Chondrocyte (in vitro differentiated cells): ENCODE results near the gene RBM38. TPM values are rescaled to one million over a fixed set of nuclear protein-coding genes. Genes with fewer than 3 reads are reported as not detected.

Source experiments
- DNase-seq: peaks from one replicate; pipeline ENCODE4 v3.0.0; 2021; ENCODE audit warnings: mixed read lengths, low spot score
- H3K27ac Mint-ChIP-seq: one replicate; pipeline ENCODE4 v1.8.0; 2021; ENCODE audit warnings: mild to moderate bottlenecking, moderate library complexity, mixed read lengths; ENCODE audit not compliant: unreplicated experiment
- H3K27me3 Mint-ChIP-seq: 2 replicates; pipeline ENCODE4 v1.8.0; 2021; ENCODE audit warnings: low read depth, mixed read lengths
- H3K36me3 Mint-ChIP-seq: 2 replicates; pipeline ENCODE4 v1.8.0; 2021; ENCODE audit warnings: low read depth, mixed read lengths
- H3K4me1 Mint-ChIP-seq: 2 replicates; pipeline ENCODE4 v1.8.0; 2021; ENCODE audit warnings: low read depth, mild to moderate bottlenecking, mixed read lengths
- H3K4me3 Mint-ChIP-seq: one replicate; pipeline ENCODE4 v1.8.0; 2021; ENCODE audit warnings: mild to moderate bottlenecking, moderate library complexity, mixed read lengths; ENCODE audit not compliant: unreplicated experiment
- H3K9me3 Mint-ChIP-seq: 2 replicates; pipeline ENCODE4 v1.8.0; 2021; ENCODE audit warnings: low read depth, mixed read lengths
- CTCF ChIP-seq: fragments of 200-600 bp; sonication (generic); IDR thresholded peaks from 2 replicates; pipeline ENCODE4 v1.5.0; 2021; ENCODE audit warnings: antibody characterized with exemption, mild to moderate bottlenecking, moderate library complexity
- total RNA-seq: library from RNA; stranded (reverse); gene quantifications from 3 replicates; pipeline ENCODE4 v1.2.1, GENCODE V29; 2021

The RBM38 gene
- total RNA-seq, 1 donor from 2014 or later, result 11.2 TPM

DNA sequence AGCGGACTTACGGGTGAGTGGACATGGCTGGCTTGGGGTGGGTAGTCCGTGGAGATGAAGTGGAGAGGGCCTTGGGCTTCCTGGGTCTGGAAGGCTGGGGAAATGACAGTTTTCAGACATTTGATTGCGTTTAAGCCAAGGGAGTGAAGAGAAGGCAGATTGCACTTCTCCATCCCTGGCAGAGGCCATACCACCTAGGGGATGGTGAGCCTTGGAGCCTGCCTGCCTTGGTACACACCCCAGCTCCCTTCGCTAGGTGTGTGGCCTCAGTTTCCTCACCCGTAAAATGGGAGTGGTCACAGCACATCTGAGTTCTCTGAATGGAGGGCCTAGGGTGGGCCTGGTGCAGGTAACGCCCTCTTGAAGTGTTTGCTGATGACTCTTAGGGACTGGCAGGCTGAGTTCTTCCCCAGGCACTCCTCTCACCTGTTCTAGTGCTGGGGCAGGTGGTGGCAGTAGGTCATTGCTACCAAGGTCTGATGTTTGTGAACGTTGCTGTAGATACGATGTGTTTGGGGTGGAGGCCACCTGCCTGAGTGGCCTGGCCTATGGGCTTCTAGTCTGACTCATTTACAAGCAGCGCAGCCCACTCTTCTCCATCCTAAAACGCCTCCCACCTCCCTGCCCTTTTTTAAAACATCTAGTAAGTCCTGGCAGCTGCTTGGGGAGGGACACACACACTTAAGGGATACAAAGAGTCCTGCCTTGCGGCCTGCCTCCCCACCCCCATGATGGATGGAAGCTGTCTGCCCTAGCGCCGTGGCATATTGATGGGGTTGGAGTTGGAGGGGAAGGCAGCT, 2.3 kb downstream of the RBM38 start:
- peak; percentile 49 for DNase-seq
- H3K4me1 Mint-ChIP-seq, result peaks cover 47% of the 10 kb centered on the region
- H3K36me3 Mint-ChIP-seq, result peaks cover 4% of the 10 kb centered on the region
- no peak overlapping the region for H3K27ac Mint-ChIP-seq
- H3K27me3 Mint-ChIP-seq, result no peaks in the 10 kb centered on the region
- no peak for TF ChIP-seq CTCF
- H3K4me3 Mint-ChIP-seq, result no peak overlapping the region
- H3K9me3 Mint-ChIP-seq, result no peaks in the 10 kb centered on the region

DNA sequence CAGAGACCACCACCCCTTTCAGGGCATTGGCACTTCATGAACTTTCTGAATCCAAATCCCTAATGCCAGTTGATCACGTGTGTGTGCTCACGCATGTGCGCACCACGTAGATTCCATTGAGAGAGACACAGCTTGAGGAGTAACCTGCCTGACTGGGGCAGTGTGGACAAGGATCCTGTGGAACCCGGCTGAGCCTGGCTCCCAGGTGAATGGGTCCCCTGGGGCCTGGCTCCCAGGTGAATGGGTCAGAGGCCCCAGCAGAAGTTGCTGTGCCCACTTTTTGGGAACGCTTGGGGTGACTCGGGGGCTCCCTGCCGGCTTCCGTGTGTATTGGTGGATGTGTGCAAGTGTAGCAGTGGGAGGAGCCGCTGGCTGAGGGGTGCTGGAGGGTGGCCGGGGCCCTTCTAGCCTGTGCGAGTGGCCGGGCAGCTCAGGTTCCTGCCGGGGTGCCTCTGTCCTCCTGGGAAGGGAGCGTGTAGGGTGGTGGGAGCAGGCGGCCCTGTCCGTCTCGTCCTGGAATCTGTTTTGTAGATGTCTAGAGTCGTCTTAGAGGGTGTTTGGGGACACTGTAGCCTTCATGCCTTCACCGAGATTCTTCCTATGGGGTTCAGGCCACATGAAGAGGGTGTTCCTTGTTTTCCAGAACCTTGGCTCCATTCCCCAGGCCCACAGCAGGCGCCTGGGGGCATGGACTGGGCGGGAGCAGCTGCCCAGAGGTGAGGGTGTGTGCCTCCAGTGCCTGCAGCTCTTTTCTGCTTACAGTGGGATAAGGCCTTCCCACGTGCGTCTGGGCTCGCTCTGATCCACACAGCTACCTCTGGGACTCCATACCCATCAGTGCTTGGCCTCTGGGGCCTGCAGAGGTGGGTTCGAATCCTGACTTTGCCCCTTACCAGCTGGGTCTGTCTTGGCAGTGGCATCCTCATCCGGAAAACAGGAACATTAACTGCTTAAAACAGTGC, 3.2 kb downstream of the RBM38 start:
- DNase-seq, result peak; percentile 65
- no peak for TF ChIP-seq CTCF
- Mint-ChIP-seq H3K4me1 (peaks cover 51% of the 10 kb centered on the region), H3K36me3 (peaks cover 4% of the 10 kb centered on the region), H3K27me3 (no peaks in the 10 kb centered on the region), H3K27ac (no peak overlapping the region), H3K9me3 (no peaks in the 10 kb centered on the region), H3K4me3 (no peak overlapping the region)

DNA sequence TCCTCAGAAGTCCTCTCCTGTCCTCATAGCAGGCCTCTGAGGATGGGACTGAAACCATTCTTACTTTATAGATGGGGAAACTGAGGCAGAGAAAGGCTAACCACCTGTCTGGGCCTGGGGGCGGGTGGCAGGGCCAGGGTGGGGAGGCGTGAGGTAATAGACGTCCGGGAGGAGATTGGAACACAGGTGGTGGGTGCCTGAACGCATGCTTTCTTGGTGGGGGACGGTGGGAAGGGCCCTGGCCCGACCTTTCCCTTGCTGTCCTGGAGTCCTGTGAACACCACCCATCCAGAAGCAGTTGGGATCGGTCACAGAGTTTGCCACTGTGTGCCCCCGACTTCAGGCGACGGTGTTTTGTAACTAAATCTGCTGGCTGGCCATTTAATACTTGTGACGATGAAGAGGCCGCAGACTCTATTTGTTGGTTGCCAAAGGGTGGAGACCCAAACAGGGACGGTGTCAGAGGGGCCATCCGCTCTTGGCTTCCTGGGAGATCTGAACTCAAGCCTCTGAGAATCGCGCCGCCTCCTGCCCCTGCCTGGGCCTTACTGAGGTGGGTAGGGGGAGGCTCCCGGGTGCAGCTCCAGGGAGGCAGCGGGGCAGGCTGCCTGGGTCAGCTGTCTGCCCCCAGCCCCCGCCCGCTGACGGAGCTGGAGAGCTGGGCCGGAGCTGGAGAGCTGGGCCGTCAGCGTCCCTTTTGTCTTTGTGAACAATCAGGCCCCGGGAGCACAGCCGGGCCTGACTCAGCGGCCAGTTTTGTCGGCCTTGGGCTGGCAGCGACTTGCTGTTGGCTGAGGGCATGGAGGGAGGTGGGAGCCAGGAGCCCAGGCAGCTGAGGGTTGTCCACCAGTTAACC, 4.1 kb downstream of the RBM38 start:
- H3K27ac Mint-ChIP-seq, result peak overlapping the region; percentile 76
- H3K36me3 Mint-ChIP-seq, result peaks cover 4% of the 10 kb centered on the region
- no peak for TF ChIP-seq CTCF
- H3K27me3 Mint-ChIP-seq, result no peaks in the 10 kb centered on the region
- no peaks in the 10 kb centered on the region for H3K9me3 Mint-ChIP-seq
- DNase-seq, result peak; percentile 79
- peaks cover 56% of the 10 kb centered on the region for H3K4me1 Mint-ChIP-seq
- H3K4me3 Mint-ChIP-seq, result no peak overlapping the region

GRCh38 chr20:57396212-57396983, 5.2 kb downstream of the RBM38 start:
- no peaks in the 10 kb centered on the region for H3K27me3 Mint-ChIP-seq
- peak; percentile 91 for DNase-seq
- peaks cover 52% of the 10 kb centered on the region for H3K4me1 Mint-ChIP-seq
- no peak for TF ChIP-seq CTCF
- H3K36me3 Mint-ChIP-seq, result peaks cover 4% of the 10 kb centered on the region
- H3K9me3 Mint-ChIP-seq, result no peaks in the 10 kb centered on the region
- no peak overlapping the region for H3K4me3 Mint-ChIP-seq
- H3K27ac Mint-ChIP-seq, result peak overlapping the region; percentile 76
